GM18873 (cell line): Measurements from ENCODE around the gene ASF1A.

Source experiments
- ATAC-seq: cut with Tn5 transposase; IDR thresholded peaks from one replicate; pipeline ENCODE4 v1.9.1; 2021; ENCODE audit warnings: mild to moderate bottlenecking, moderate library complexity, moderate number of reproducible peaks; ENCODE audit not compliant: unreplicated experiment, low FRiP score

ASF1A gene

GRCh38 chr6:118912646-118913045, 18.7 kb downstream of the ASF1A start:
- no peak for ATAC-seq

GRCh38 chr6:118913161-118913560, 19.2 kb downstream of the ASF1A start:
- ATAC-seq = no peak

- no peak for ATAC-seq
Observed at GRCh38 chr6:118914598-118914997, 20.6 kb downstream of the ASF1A start.

GRCh38 chr6:118917546-118918328, 23.8 kb downstream of the ASF1A start:
- no peak for ATAC-seq

GRCh38 chr6:118918329-118918725, 24.4 kb downstream of the ASF1A start:
- no peak for ATAC-seq

GRCh38 chr6:118921084-118921483, 27.1 kb downstream of the ASF1A start:
- ATAC-seq = no peak

- ATAC-seq = no peak
Observed at GRCh38 chr6:118923035-118923434, 29.1 kb downstream of the ASF1A start.

- no peak for ATAC-seq
Observed at GRCh38 chr6:118930680-118931079, 36.7 kb downstream of the ASF1A start.

- no peak for ATAC-seq
Observed at GRCh38 chr6:118931436-118931835, 37.5 kb downstream of the ASF1A start.

- ATAC-seq = no peak
Observed at GRCh38 chr6:118932421-118932820, 38.5 kb downstream of the ASF1A start.

- ATAC-seq = peak; percentile 13
Observed at GRCh38 chr6:118933855-118934460, 40.0 kb downstream of the ASF1A start.

- peak; percentile 94 for ATAC-seq
Observed at GRCh38 chr6:118934461-118935330, 40.7 kb downstream of the ASF1A start, which contains the start of gene MCM9. Gene MCM9, minus strand, starts transcription at chr6:118935159. Its CDS starts 3,436 bp downstream, at chr6:118931723.

- ATAC-seq = peak; percentile 11
Observed at GRCh38 chr6:118935331-118935668, 41.3 kb downstream of the ASF1A start.

GRCh38 chr6:118935978-118936703, 42.2 kb downstream of the ASF1A start:
- no peak for ATAC-seq

- ATAC-seq = no peak
Observed at GRCh38 chr6:118939683-118940082, 45.7 kb downstream of the ASF1A start.

- no peak for ATAC-seq
Observed at GRCh38 chr6:118940770-118941169, 46.8 kb downstream of the ASF1A start.

- no peak for ATAC-seq
Observed at GRCh38 chr6:118945217-118945616, 51.3 kb downstream of the ASF1A start.

GRCh38 chr6:118952683-118953082, 58.7 kb downstream of the ASF1A start:
- no peak for ATAC-seq

GRCh38 chr6:118953391-118953790, 59.4 kb downstream of the ASF1A start:
- ATAC-seq = no peak
